Thyroid gland (tissue), 4 donors: ENCODE results near the gene DUSP3. TPM values are rescaled to one million over a fixed set of nuclear protein-coding genes. Genes with fewer than 3 reads are reported as not detected.
A peak's percentile ranks its signal among the peaks of the same experiment; 100 is the strongest.

Source experiments
- DNase-seq, 2 donors: peaks; one replicate each; pipeline ENCODE4 v3.0.0-alpha.2; 2019
- H3K27ac ChIP-seq, 3 donors: fragments of 200-600 bp; sonication (generic); 1 replicate in 2 of 3; 2 replicates in 1 of 3; pipeline ENCODE4 v1.5.1; 2016 to 2019; ENCODE audit warnings: mild to moderate bottlenecking in 1 of 3, moderate library complexity in 1 of 3
- H3K27me3 ChIP-seq: fragments of 200-600 bp; sonication (generic); one replicate; pipeline ENCODE4 v1.5.1; 2019
- H3K36me3 ChIP-seq, 2 donors: fragments of 200-600 bp; sonication (generic); one replicate each; pipeline ENCODE4 v1.5.1; 2016 to 2019
- H3K4me1 ChIP-seq, 2 donors: fragments of 200-600 bp; sonication (generic); one replicate each; pipeline ENCODE4 v1.5.1; 2017 to 2019
- H3K4me3 ChIP-seq, 3 donors: fragments of 200-600 bp; sonication (generic); replicated peaks in 1 of 3; 1 replicate in 2 of 3; 2 replicates in 1 of 3; pipeline ENCODE4 v1.5.1; 2016; ENCODE audit warnings: mild to moderate bottlenecking in 1 of 3
- H3K9me3 ChIP-seq: fragments of 200-600 bp; sonication (generic); one replicate; pipeline ENCODE4 v1.5.1; 2017
- CTCF ChIP-seq, 6 experiments: fragments of 200-600 bp in 3 of 6; fragments of 450-650 bp in 3 of 6; sonication (generic) in 3 of 6; IDR thresholded peaks; one replicate each; pipeline ENCODE4 v1.5.1; 2016 to 2019; ENCODE audit warnings: antibody characterized with exemption in 6 of 6, mild to moderate bottlenecking in 2 of 6, inconsistent platforms in 1 of 6, moderate library complexity in 1 of 6
- POLR2A ChIP-seq, 2 donors: fragments of 450-650 bp; IDR thresholded peaks; one replicate each; pipeline ENCODE4 v1.6.1; 2017; ENCODE audit warnings: antibody characterized with exemption in 2 of 2, mild to moderate bottlenecking in 2 of 2, moderate library complexity in 1 of 2
- WGBS, 2 donors: methylation state at CpG; one replicate each; pipeline ENCODE4 v1.1.5; 2017; 5-methylcytosine and 5-hydroxymethylcytosine counted together
- intact Hi-C: fragments of 100-400 bp; cut with DNase I; formaldehyde crosslinking; loops from one replicate; pipeline ENCODE4 v1.15.1; 2023
- total RNA-seq, 4 donors: library from RNA; depleted of rRNA; stranded (reverse); fragments of >200 nt; gene quantifications; one replicate each; pipeline ENCODE4 v1.2.3, GENCODE V29; 2016

DUSP3 gene
- total RNA-seq, 4 donors from 2014 or later: 67.7 to 98.5 (median 72.0) TPM

GRCh38 chr17:43810226-43810715 is 31.5 kb upstream of the DUSP3 start:
- Histone ChIP-seq H3K27me3 (no peaks in the 10 kb centered on the region), H3K4me3 (no peak overlapping the region), H3K27ac (peak overlapping the region in 2 of 3 donors; percentile 26 to 27), H3K9me3 (no peaks in the 10 kb centered on the region), H3K4me1 (peaks cover 3 to 17% of the 10 kb centered on the region in 2 donors), H3K36me3 (peaks cover 0 to 4% of the 10 kb centered on the region in 2 donors)
- TF ChIP-seq CTCF (IDR thresholded peaks at IDR 0.05) (no peak), POLR2A (IDR thresholded peaks at IDR 0.05) (no peak)
- DNase-seq: peak; percentile 80 to 84
- whole genome bisulfite sequencing, 2 donors: 32 to 59% methylated on average over 4 of the region's 4 CpGs
- intact Hi-C loops: no loop called here

GRCh38 chr17:43809121-43809520 is 30.3 kb upstream of the DUSP3 start:
- no peak for DNase-seq
- no peak overlapping the region for H3K4me3 ChIP-seq
- H3K27me3 ChIP-seq: no peaks in the 10 kb centered on the region
- H3K36me3 ChIP-seq: peaks cover 0 to 4% of the 10 kb centered on the region in 2 donors
- no peaks in the 10 kb centered on the region for H3K9me3 ChIP-seq
- 92 to 95% methylated on average over 5 of the region's 5 CpGs for WGBS, 2 donors
- TF ChIP-seq CTCF (IDR thresholded peaks at IDR 0.05) (no peak), POLR2A (IDR thresholded peaks at IDR 0.05) (no peak)
- H3K27ac ChIP-seq: no peak overlapping the region
- peaks cover 3 to 17% of the 10 kb centered on the region in 2 donors for H3K4me1 ChIP-seq
- intact Hi-C loops: no loop called here

GRCh38 chr17:43808076-43808475 is 29.3 kb upstream of the DUSP3 start:
- Histone ChIP-seq H3K9me3 (no peaks in the 10 kb centered on the region), H3K27ac (no peak overlapping the region), H3K27me3 (no peaks in the 10 kb centered on the region), H3K4me1 (peaks cover 3 to 13% of the 10 kb centered on the region in 2 donors), H3K36me3 (no peaks in the 10 kb centered on the region), H3K4me3 (no peak overlapping the region)
- WGBS, 2 donors: 86 to 95% methylated on average over 4 of the region's 4 CpGs
- TF ChIP-seq CTCF (IDR thresholded peaks at IDR 0.05) (no peak), POLR2A (IDR thresholded peaks at IDR 0.05) (no peak)
- intact Hi-C loops: no loop called here
- DNase-seq: no peak

- intact Hi-C loops: no loop called here
- no peak for TF ChIP-seq CTCF (IDR thresholded peaks at IDR 0.05)
- no peak for TF ChIP-seq POLR2A (IDR thresholded peaks at IDR 0.05)
Observed at GRCh38 chr17:43805117-43805516, 26.3 kb upstream of the DUSP3 start.

GRCh38 chr17:43803758-43804157 is 25.0 kb upstream of the DUSP3 start:
- Histone ChIP-seq H3K27me3 (no peaks in the 10 kb centered on the region), H3K27ac (no peak overlapping the region), H3K36me3 (no peaks in the 10 kb centered on the region), H3K4me3 (no peak overlapping the region), H3K4me1 (no peaks in the 10 kb centered on the region), H3K9me3 (no peaks in the 10 kb centered on the region)
- intact Hi-C loops: no loop called here
- WGBS, 2 donors: 44 to 59% methylated on average over 4 of the region's 4 CpGs
- peak in 1 of 2 donors; percentile 7 for DNase-seq
- TF ChIP-seq POLR2A (IDR thresholded peaks at IDR 0.05) (no peak), CTCF (IDR thresholded peaks at IDR 0.05) (no peak)

More at GRCh38 chr17:43805117-43805516, 26.3 kb upstream of the DUSP3 start:
- H3K27ac ChIP-seq: no peak overlapping the region
- no peak for DNase-seq
- no peaks in the 10 kb centered on the region for H3K9me3 ChIP-seq
- no peaks in the 10 kb centered on the region for H3K36me3 ChIP-seq
- H3K4me3 ChIP-seq: no peak overlapping the region
- H3K27me3 ChIP-seq: no peaks in the 10 kb centered on the region
- H3K4me1 ChIP-seq: peaks cover 3 to 7% of the 10 kb centered on the region in 2 donors
